GM12892 (cell line): ENCODE measurements around the gene FBH1.

Experiments
- POLR2AphosphoS5 ChIP-seq: IDR thresholded peaks from 2 replicates; pipeline ENCODE4 v1.6.1; 2011; ENCODE audit warnings: low read depth, low read length, control low read depth
- TAF1 ChIP-seq: IDR thresholded peaks from 2 replicates; pipeline ENCODE4 v1.6.1; 2011; ENCODE audit warnings: low read depth, mild to moderate bottlenecking, control low read depth, low read length, borderline replicate concordance

- no peak for TF ChIP-seq TAF1
- no peak for TF ChIP-seq POLR2AphosphoS5
These were observed 93.7 kb downstream of the FBH1 start for GRCh38 chr10:5983774-5984173.
